Loucy (cell line): ENCODE results near the gene LTBP2.

Experiments
- EZH2phosphoT487 ChIP-seq: fragments of 200-600 bp; IDR thresholded peaks from 2 replicates; pipeline ENCODE4 v1.6.1; 2018; ENCODE audit warnings: antibody characterized with exemption, mild to moderate bottlenecking, moderate library complexity, borderline replicate concordance
- TF ChIP-seq, protein P1 (sequence below): fragments of 200-600 bp; sonication (generic); conservative IDR thresholded peaks from 2 replicates; pipeline ENCODE4 v1.5.1; 2014; ENCODE audit warnings: mild to moderate bottlenecking, antibody characterized with exemption, low read length

DNA sequence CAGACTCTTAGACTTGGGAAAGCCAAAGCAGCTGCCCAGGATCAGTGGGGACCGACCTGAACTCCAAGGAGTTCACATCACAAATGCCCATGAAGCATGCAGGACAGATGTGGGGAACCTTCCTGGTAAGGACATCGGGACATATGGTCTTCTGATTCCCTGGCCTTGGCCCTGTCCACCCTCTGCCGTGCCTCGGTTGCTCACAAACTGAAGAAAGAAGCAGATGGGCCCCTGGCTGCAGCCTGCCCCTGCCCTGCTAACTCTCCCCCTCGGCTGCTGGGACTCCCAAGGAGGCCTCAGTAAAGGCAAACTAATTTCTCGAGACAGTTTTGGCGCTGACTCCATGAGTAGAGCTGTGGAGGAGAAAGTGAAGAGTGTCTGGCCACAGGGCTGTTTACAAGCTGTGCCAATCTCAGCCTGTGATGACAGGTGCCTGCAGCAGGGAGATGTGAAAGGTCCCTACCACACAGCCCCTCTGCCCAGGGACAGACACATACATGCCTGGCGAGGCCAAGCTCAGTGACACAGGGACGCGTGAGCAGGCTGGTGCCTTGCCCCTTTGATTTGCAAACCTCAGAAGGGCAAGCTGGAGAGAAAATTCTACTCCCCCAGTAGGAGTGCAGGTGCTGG lies 69.9 kb downstream of the LTBP2 start:
- TF ChIP-seq, protein P1, sequence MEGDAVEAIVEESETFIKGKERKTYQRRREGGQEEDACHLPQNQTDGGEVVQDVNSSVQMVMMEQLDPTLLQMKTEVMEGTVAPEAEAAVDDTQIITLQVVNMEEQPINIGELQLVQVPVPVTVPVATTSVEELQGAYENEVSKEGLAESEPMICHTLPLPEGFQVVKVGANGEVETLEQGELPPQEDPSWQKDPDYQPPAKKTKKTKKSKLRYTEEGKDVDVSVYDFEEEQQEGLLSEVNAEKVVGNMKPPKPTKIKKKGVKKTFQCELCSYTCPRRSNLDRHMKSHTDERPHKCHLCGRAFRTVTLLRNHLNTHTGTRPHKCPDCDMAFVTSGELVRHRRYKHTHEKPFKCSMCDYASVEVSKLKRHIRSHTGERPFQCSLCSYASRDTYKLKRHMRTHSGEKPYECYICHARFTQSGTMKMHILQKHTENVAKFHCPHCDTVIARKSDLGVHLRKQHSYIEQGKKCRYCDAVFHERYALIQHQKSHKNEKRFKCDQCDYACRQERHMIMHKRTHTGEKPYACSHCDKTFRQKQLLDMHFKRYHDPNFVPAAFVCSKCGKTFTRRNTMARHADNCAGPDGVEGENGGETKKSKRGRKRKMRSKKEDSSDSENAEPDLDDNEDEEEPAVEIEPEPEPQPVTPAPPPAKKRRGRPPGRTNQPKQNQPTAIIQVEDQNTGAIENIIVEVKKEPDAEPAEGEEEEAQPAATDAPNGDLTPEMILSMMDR = no peak
- TF ChIP-seq EZH2phosphoT487 = no peak
